ENCODE results near the gene RIMS1. TPM values are rescaled to one million over a fixed set of nuclear protein-coding genes. Genes with fewer than 3 reads are reported as not detected.

The RIMS1 gene
- total RNA-seq, 4 donors from 2014 or later: 0.63 to 2.4 (median 1.6) TPM

DNA sequence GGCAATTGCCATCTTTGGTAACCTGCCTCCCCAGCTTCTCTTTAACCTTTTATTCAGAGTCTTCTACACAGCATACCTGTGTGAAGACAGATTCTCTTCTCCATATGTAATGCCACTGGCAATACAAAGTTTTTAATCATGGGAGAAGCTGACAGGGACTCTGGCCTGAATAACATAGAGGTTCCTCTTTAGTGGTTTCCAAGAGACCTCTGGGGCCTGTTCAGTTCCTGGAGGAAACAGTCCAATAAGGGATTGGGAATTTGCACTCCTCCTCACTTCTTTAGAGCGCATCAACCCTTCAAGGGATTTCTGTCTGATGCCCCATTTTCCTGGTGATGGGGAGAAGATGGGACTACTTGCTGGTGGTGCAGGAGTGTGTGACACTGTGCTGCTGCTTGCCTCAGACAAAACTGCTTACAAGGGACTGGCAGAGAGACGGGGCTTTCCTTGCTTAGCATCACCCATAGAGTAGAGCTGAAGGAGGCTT is 1.4 kb downstream of the RIMS1 start:
- TF ChIP-seq, protein P1, sequence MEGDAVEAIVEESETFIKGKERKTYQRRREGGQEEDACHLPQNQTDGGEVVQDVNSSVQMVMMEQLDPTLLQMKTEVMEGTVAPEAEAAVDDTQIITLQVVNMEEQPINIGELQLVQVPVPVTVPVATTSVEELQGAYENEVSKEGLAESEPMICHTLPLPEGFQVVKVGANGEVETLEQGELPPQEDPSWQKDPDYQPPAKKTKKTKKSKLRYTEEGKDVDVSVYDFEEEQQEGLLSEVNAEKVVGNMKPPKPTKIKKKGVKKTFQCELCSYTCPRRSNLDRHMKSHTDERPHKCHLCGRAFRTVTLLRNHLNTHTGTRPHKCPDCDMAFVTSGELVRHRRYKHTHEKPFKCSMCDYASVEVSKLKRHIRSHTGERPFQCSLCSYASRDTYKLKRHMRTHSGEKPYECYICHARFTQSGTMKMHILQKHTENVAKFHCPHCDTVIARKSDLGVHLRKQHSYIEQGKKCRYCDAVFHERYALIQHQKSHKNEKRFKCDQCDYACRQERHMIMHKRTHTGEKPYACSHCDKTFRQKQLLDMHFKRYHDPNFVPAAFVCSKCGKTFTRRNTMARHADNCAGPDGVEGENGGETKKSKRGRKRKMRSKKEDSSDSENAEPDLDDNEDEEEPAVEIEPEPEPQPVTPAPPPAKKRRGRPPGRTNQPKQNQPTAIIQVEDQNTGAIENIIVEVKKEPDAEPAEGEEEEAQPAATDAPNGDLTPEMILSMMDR (IDR thresholded peaks at IDR 0.05): no peak
- no peak for DNase-seq (ENCODE audit: low spot score)
- ATAC-seq (ENCODE audit: low FRiP score): no peak

DNA sequence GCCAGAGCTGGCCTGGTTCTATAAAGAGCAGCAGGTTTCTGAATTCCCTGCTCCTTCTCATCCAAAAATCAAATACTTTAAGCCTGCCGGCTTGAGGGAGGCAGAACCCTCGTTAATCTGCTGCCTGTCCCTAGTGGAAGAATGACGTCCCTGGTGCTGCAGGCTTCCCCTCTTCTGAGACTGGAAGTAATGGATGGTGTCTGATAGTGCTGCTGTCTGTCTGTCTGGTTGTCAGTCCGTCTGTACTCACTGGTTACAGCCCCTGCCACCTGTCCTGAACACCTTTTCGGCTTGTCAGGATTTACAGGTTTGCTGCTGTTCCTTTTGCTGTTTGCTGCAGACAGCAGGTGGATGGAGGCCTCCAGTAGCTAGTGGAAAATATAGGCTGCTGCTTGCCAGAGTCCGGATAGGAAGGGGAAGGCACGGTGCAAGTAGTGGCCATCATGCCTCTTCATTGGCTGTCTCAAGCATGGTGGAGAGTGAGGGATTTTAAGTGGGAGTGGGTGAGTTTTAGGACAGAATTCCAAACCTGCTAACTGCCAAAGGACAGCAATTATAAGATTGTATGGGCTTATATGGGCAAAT is 2.5 kb downstream of the RIMS1 start:
- ATAC-seq (ENCODE audit: low FRiP score) (no peak), DNase-seq (ENCODE audit: low spot score) (no peak)
- TF ChIP-seq, protein P1 (IDR thresholded peaks at IDR 0.05): no peak

DNA sequence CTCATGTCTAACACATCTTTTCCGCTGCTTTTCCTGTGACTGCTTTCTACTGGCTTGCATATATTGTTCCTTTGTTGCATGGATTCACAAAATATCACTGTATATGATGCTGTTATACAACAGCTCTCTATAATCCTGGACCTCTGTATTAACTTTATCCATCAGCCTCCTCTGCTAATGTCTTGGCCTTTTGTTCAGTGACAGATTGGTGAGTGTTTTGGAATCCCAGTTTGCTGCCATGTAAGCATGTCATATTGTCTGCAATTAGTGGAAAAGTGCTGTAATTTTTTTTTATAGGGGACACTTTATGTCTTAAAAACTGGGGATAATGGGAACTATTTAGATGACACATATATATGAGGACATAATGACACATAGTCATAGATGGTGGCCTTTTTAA is 3.0 kb downstream of the RIMS1 start:
- DNase-seq (ENCODE audit: low spot score) (no peak), ATAC-seq (ENCODE audit: low FRiP score) (no peak)
- TF ChIP-seq, protein P1 (IDR thresholded peaks at IDR 0.05): no peak

DNA sequence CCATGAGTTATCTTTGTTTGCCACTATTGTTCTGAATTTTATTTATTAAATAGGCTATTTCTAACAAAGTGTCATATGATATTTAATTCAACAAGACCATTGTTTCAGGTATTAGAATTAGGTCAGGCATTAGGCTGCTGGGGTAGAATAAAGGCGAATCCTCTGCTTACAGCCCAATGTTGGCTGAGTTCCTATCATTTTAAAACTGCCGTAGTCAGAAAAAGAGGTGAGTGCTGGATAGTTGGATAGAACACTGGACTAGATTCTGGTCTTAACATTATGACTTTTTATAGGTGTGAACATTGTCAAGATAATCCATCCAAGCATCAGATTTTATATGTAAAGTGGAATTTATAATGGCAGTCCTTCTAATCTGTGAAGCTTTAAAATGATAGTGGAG is 6.3 kb downstream of the RIMS1 start:
- TF ChIP-seq, protein P1 (IDR thresholded peaks at IDR 0.05): no peak
- no peak for DNase-seq (ENCODE audit: low spot score)
- ATAC-seq (ENCODE audit: low FRiP score): no peak

DNA sequence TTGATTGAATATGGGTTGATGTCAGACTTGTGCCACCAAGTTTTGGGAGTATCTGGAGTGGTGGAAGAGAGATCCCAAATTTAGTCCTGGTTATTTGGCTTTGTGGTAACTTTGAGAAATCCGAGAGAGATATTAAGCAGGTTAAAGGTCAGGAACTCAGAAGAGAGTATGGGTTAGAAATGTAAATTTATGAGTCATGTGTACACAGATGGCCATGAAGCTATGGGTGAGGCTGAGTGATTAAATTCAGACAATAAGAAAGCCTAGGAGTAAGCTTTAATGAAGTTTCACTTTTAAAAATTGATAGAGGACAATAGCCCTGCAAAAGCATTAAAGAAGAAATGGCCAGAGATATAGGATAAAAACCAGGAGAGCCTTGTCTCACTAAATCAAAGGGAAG is 14.3 kb downstream of the RIMS1 start:
- TF ChIP-seq, protein P1 (IDR thresholded peaks at IDR 0.05): no peak
- no peak for DNase-seq (ENCODE audit: low spot score)
- no peak for ATAC-seq (ENCODE audit: low FRiP score)

DNA sequence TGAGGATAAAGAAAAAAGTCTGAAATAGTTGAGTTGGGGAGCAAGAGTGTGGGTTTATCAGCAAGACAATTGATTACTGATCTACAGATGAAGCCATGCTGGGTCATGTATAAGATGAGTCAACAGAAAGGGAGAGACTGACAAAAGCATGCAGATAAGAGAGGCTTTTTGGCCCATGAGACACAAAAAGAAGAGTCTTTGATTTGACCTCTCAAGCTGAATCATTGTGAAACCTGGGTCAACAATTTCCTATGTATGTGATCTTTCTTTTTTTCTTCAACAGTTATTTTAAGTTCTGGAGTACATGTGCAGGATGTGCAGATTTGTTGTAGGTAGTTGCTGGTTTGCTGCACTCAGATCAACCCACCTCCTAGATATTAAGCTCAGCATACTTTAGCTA is 15.9 kb downstream of the RIMS1 start:
- TF ChIP-seq, protein P1 (IDR thresholded peaks at IDR 0.05): no peak
- DNase-seq (ENCODE audit: low spot score): no peak
- no peak for ATAC-seq (ENCODE audit: low FRiP score)

DNA sequence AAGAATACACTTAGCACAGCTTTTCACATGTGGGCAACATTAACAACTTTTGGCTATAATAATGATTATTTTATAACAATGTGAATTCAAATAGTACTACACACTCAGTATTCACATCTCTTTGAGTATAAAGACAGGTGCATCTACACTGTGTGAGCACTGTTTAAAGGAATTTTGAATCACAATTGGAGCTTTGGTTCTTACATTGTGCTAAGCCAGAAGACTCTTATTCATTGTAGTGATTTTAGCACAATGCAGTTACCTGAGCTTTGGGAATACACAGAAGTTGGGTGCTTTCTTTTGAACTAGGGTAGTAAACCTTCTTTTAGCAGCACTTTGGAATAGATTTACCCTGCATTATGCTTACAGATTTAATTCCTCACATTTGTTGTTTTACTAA is 20.5 kb downstream of the RIMS1 start:
- DNase-seq (ENCODE audit: low spot score) (no peak), ATAC-seq (ENCODE audit: low FRiP score) (no peak)
- TF ChIP-seq, protein P1 (IDR thresholded peaks at IDR 0.05): no peak
